Activated CD8-positive, alpha-beta memory T cell treated with anti-CD3 and anti-CD28 coated beads for 36 hours (primary cell): ENCODE data around the gene PGM5. TPM values are rescaled to one million over a fixed set of nuclear protein-coding genes. Genes with fewer than 3 reads are reported as not detected.

ENCODE experiments used
- CTCF ChIA-PET: fragments of 350-600 bp; sonication (Branson Sonifier 250); formaldehyde crosslinking; loops from one replicate; lab custom pipeline; 2021; ENCODE audit warnings: antibody characterized with exemption; lab: Charles Lee
- POLR2A ChIA-PET: fragments of 350-600 bp; sonication (Branson Sonifier 250); formaldehyde crosslinking; loops from one replicate; lab custom pipeline; 2021; ENCODE audit warnings: antibody characterized with exemption; lab: Charles Lee
- total RNA-seq, 2 experiments: library from RNA; stranded (reverse); gene quantifications; one replicate each; pipeline ENCODE4 v1.2.3, GENCODE V29; 2021

The PGM5 gene
- total RNA-seq, 2 experiments from 2014 or later, result not detected

GRCh38 chr9:68513385-68513784 is 157.0 kb downstream of the PGM5 start:
- ChIA-PET CTCF (no interaction called here), POLR2A (no interaction called here)

GRCh38 chr9:68513981-68514380 is 157.6 kb downstream of the PGM5 start:
- CTCF ChIA-PET, result no interaction called here
- POLR2A ChIA-PET, result no interaction called here

GRCh38 chr9:68515326-68516017 is 159.1 kb downstream of the PGM5 start:
- CTCF ChIA-PET, result no interaction called here
- POLR2A ChIA-PET, result no interaction called here

- POLR2A ChIA-PET, result no interaction called here
- CTCF ChIA-PET, result interaction anchor here (0.6 kb wide), 1 partner anchor 10 kb away, joined by 3 read pairs; no protein-coding TSS in a partner anchor
Measured at GRCh38 chr9:68522131-68522530, 165.7 kb downstream of the PGM5 start.

- POLR2A ChIA-PET, result no interaction called here
- CTCF ChIA-PET, result no interaction called here
Measured at GRCh38 chr9:68522954-68523353, 166.5 kb downstream of the PGM5 start.

GRCh38 chr9:68523367-68523936 is 167.0 kb downstream of the PGM5 start:
- ChIA-PET POLR2A (no interaction called here), CTCF (no interaction called here)

- ChIA-PET CTCF (no interaction called here), POLR2A (no interaction called here)
Measured at GRCh38 chr9:68530618-68531017, 174.2 kb downstream of the PGM5 start.

GRCh38 chr9:68532131-68532530 is 175.7 kb downstream of the PGM5 start:
- POLR2A ChIA-PET, result no interaction called here

GRCh38 chr9:68533678-68534077 is 177.3 kb downstream of the PGM5 start:
- CTCF ChIA-PET, result no interaction called here

More at GRCh38 chr9:68532131-68532530, 175.7 kb downstream of the PGM5 start:
- CTCF ChIA-PET, result no interaction called here

GRCh38 chr9:68536876-68537615 is 180.6 kb downstream of the PGM5 start:
- ChIA-PET CTCF (no interaction called here), POLR2A (no interaction called here)

More at GRCh38 chr9:68533678-68534077, 177.3 kb downstream of the PGM5 start:
- POLR2A ChIA-PET, result no interaction called here

GRCh38 chr9:68537616-68537880 is 181.1 kb downstream of the PGM5 start:
- POLR2A ChIA-PET, result no interaction called here
- CTCF ChIA-PET, result no interaction called here

- POLR2A ChIA-PET, result no interaction called here
- CTCF ChIA-PET, result no interaction called here
Measured at GRCh38 chr9:68538200-68538599, 181.8 kb downstream of the PGM5 start.

GRCh38 chr9:68540712-68541535 is 184.5 kb downstream of the PGM5 start, which contains the start of gene TMEM252:
TSS of gene TMEM252 (minus strand) at chr9:68540883. CDS start at chr9:68540814, 69 bp downstream.
- CTCF ChIA-PET, result no interaction called here
- POLR2A ChIA-PET, result no interaction called here

GRCh38 chr9:68541568-68541967 is 185.2 kb downstream of the PGM5 start:
- CTCF ChIA-PET, result no interaction called here
- POLR2A ChIA-PET, result no interaction called here

GRCh38 chr9:68545033-68545705 is 188.8 kb downstream of the PGM5 start:
- POLR2A ChIA-PET, result no interaction called here

GRCh38 chr9:68546596-68547390 is 190.4 kb downstream of the PGM5 start:
- POLR2A ChIA-PET, result no interaction called here
- CTCF ChIA-PET, result no interaction called here

More at GRCh38 chr9:68545033-68545705, 188.8 kb downstream of the PGM5 start:
- CTCF ChIA-PET, result no interaction called here

GRCh38 chr9:68547417-68547816 is 191.0 kb downstream of the PGM5 start:
- POLR2A ChIA-PET, result no interaction called here
- CTCF ChIA-PET, result no interaction called here

- ChIA-PET CTCF (no interaction called here), POLR2A (no interaction called here)
Measured at GRCh38 chr9:68548241-68548640, 191.8 kb downstream of the PGM5 start.

- POLR2A ChIA-PET, result no interaction called here
- CTCF ChIA-PET, result no interaction called here
Measured at GRCh38 chr9:68551191-68551590, 194.8 kb downstream of the PGM5 start.
